IMR-90 (cell line): ENCODE measurements around the gene ITPR2. TPM values are rescaled to one million over a fixed set of nuclear protein-coding genes. Genes with fewer than 3 reads are reported as not detected.

Source experiments
- ATAC-seq: fragments of 200-7000 bp; cut with Tn5 transposase; 2 replicates; pipeline ENCODE4 v1.9.1; 2020; ENCODE audit warnings: low read depth, mild to moderate bottlenecking, moderate library complexity
- BruUV-seq: library from RNA; stranded (reverse); fragments of 400-500 nt; replicated peaks from 2 replicates; lab custom pipeline; 2021; lab: Mats Ljungman, UMichigan
- CTCF ChIA-PET: fragments of 300-600 bp; formaldehyde crosslinking; extraction: SDS; loops from one replicate; lab custom pipeline; 2021; ENCODE audit warnings: antibody characterized with exemption; lab: Yijun Ruan, JAX
- POLR2A ChIA-PET: fragments of 300-600 bp; sonication (Branson Sonifier 250); formaldehyde crosslinking; loops from one replicate; lab custom pipeline; 2022; ENCODE audit warnings: antibody characterized with exemption; ENCODE audit not compliant: unreplicated experiment; lab: Charles Lee
- DNase-seq: peaks from one replicate; pipeline ENCODE4 v3.0.0; 2013
- H2AFZ ChIP-seq: replicated peaks from 2 replicates; pipeline ENCODE3; 2013; ENCODE audit warnings: low read length, mild to moderate bottlenecking; ENCODE audit not compliant: poor library complexity
- H2AK5ac ChIP-seq: 2 replicates; pipeline ENCODE4 v1.6.1; 2013; ENCODE audit warnings: low read depth, low read length, inconsistent platforms
- H2AK9ac ChIP-seq: replicated peaks from 2 replicates; pipeline ENCODE3; 2013; ENCODE audit warnings: mild to moderate bottlenecking, low read depth, low read length, moderate library complexity; ENCODE audit not compliant: poor library complexity
- H2BK120ac ChIP-seq: 2 replicates; pipeline ENCODE4 v1.6.1; 2013; ENCODE audit warnings: low read depth, low read length, inconsistent platforms
- H2BK15ac ChIP-seq: 3 replicates; pipeline ENCODE4 v1.6.1; 2013; ENCODE audit warnings: low read depth, low read length, inconsistent platforms
- H2BK20ac ChIP-seq: 2 replicates; pipeline ENCODE4 v1.6.1; 2013; ENCODE audit warnings: low read depth, mild to moderate bottlenecking, inconsistent platforms, low read length, moderate library complexity
- H2BK5ac ChIP-seq: 2 replicates; pipeline ENCODE4 v1.6.1; 2013; ENCODE audit warnings: mild to moderate bottlenecking, low read depth, low read length, inconsistent platforms; ENCODE audit not compliant: poor library complexity, severe bottlenecking
- H3K14ac ChIP-seq: replicated peaks from 2 replicates; pipeline ENCODE4 v1.6.1; 2013; ENCODE audit warnings: low read depth, low read length, inconsistent platforms
- H3K18ac ChIP-seq: 2 replicates; pipeline ENCODE4 v1.6.1; 2013; ENCODE audit warnings: low read depth, low read length, control low read depth
- H3K23ac ChIP-seq: 2 replicates; pipeline ENCODE4 v1.6.1; 2013; ENCODE audit warnings: low read depth, low read length, inconsistent platforms
- H3K27ac ChIP-seq: 2 replicates; pipeline ENCODE4 v1.5.1; 2013; ENCODE audit warnings: mild to moderate bottlenecking, control low read depth, low read length; ENCODE audit not compliant: insufficient read depth
- H3K27me3 ChIP-seq: 2 replicates; pipeline ENCODE4 v1.6.1; 2013; ENCODE audit warnings: low read length; ENCODE audit not compliant: control insufficient read depth, insufficient read depth
- H3K36me3 ChIP-seq: 2 replicates; pipeline ENCODE4 v1.6.1; 2013; ENCODE audit warnings: low read length, mixed read lengths; ENCODE audit not compliant: control insufficient read depth, insufficient read depth
- H3K4ac ChIP-seq: 2 replicates; pipeline ENCODE4 v1.6.1; 2013; ENCODE audit warnings: low read depth, low read length, inconsistent platforms
- H3K4me1 ChIP-seq: 2 replicates; pipeline ENCODE4 v1.6.1; 2013; ENCODE audit warnings: low read length, mixed read lengths; ENCODE audit not compliant: control insufficient read depth, insufficient read depth
- H3K4me2 ChIP-seq: 2 replicates; pipeline ENCODE4 v1.6.1; 2013; ENCODE audit warnings: low read depth, mild to moderate bottlenecking, control low read depth, low read length, moderate library complexity
- H3K4me3 ChIP-seq: 2 replicates; pipeline ENCODE4 v1.5.1; 2013; ENCODE audit warnings: low read depth, mild to moderate bottlenecking, control low read depth, low read length, moderate library complexity; ENCODE audit not compliant: insufficient read depth
- H3K56ac ChIP-seq: 2 replicates; pipeline ENCODE4 v1.6.1; 2013; ENCODE audit warnings: low read length, inconsistent platforms; ENCODE audit not compliant: insufficient read depth; ENCODE audit errors: extremely low read depth
- H3K79me1 ChIP-seq, 2 experiments: 2 replicates each; pipeline ENCODE4 v1.6.1; 2013; ENCODE audit warnings: low read length in 2 of 2, inconsistent platforms in 1 of 2, low read depth in 1 of 2
- H3K9ac ChIP-seq: 2 replicates; pipeline ENCODE4 v1.6.1; 2013; ENCODE audit warnings: low read depth, low read length, control low read depth
- H3K9me1 ChIP-seq: 2 replicates; pipeline ENCODE4 v1.6.1; 2013; ENCODE audit warnings: low read length, inconsistent platforms; ENCODE audit not compliant: insufficient read depth
- H3K9me3 ChIP-seq: 2 replicates; pipeline ENCODE4 v1.6.1; 2013; ENCODE audit warnings: low read length; ENCODE audit not compliant: control insufficient read depth, insufficient read depth
- H4K20me1 ChIP-seq: 2 replicates; pipeline ENCODE4 v1.6.1; 2013; ENCODE audit warnings: low read length, inconsistent platforms; ENCODE audit not compliant: insufficient read depth
- H4K5ac ChIP-seq: 2 replicates; pipeline ENCODE4 v1.6.1; 2013; ENCODE audit warnings: mild to moderate bottlenecking, low read depth, low read length, control low read depth
- H4K8ac ChIP-seq, 2 experiments: 2 replicates each; pipeline ENCODE4 v1.6.1; 2013; ENCODE audit warnings: low read depth in 2 of 2, low read length in 2 of 2, control low read depth in 1 of 2, inconsistent platforms in 1 of 2
- H4K91ac ChIP-seq: 2 replicates; pipeline ENCODE4 v1.6.1; 2013; ENCODE audit warnings: low read depth, low read length, inconsistent platforms; ENCODE audit not compliant: insufficient read depth
- POLR2A ChIP-seq: IDR thresholded peaks from 2 replicates; pipeline ENCODE4 v1.6.1; 2012; ENCODE audit warnings: mild to moderate bottlenecking, low read depth, low read length
- WGBS, 2 experiments: methylation state at CpG; one replicate each; pipeline versions ENCODE4 v1.1.5 to v1.1.7; 2013; ENCODE audit warnings: missing lambda C conversion rate in 2 of 2; ENCODE audit not compliant: insufficient read length in 1 of 2; ENCODE audit errors: extremely low coverage in 2 of 2; 5-methylcytosine and 5-hydroxymethylcytosine counted together
- dilution Hi-C: fragments of 300-500 bp; cut with HindIII; formaldehyde crosslinking; loops from one replicate; pipeline ENCODE4 v1.14.3; 2018; ENCODE audit warnings: low sequenced_read_pairs; ENCODE audit not compliant: unreplicated experiment
- in situ Hi-C: fragments of 300-500 bp; cut with MboI; formaldehyde crosslinking; loops from 3 replicates; pipeline ENCODE4 v1.14.3; 2019; ENCODE audit warnings: low sequenced_read_pairs, inconsistent platforms, mixed read lengths
- intact Hi-C: fragments of 100-400 bp; cut with micrococcal nuclease; formaldehyde crosslinking; loops from 2 replicates; pipeline ENCODE4 v1.10.0; 2022
- polyA plus RNA-seq, 3 experiments: library from polyadenylated mRNA; depleted of rRNA; stranded (reverse); fragments of >200 nt; gene quantifications; 2 replicates each; pipeline ENCODE4 v1.2.3, GENCODE V29; 2012; ENCODE audit warnings: low replicate concordance in 1 of 3
- total RNA-seq: library from RNA; depleted of rRNA; stranded (reverse); fragments of >200 nt; gene quantifications from 2 replicates; pipeline ENCODE4 v1.2.3, GENCODE V29; 2012

ITPR2 gene
- total and polyA plus RNA-seq, 2 of the 4 experiments (the other 2 are of a cell fraction): 1.2 to 9.0 TPM

DNA sequence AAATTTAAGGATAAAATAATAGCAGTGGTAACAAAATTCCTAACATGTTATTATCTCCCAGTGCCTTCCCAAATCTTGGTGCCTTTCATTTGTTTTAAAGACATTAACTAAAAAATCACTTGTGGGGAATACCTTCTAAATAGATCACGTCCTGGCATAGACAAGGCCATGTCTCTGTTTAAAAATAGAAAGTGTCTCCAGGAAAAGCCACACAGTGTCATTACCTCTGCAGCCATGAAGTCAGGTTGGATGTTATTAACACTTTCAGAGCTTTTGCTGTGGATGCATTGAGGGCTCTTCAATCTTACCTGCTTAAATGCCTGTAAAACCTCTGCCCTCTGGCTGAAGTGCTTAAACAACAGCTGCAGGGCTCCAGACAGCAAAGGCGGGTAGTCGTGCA lies 211.1 kb downstream of the ITPR2 start:
- no peak for TF ChIP-seq POLR2A
- Histone ChIP-seq H4K20me1 (no peaks in the 10 kb centered on the region), H2AK5ac (no peak overlapping the region), H3K4me3 (no peak overlapping the region), H3K23ac (no peak overlapping the region), H3K56ac (no peak overlapping the region), H3K36me3 (no peaks in the 10 kb centered on the region), H4K5ac (no peak overlapping the region), H3K79me1 (no peaks in the 10 kb centered on the region), H2BK15ac (no peak overlapping the region), H3K4me2 (no peak overlapping the region), H2BK120ac (no peak overlapping the region), H2AFZ (no peak overlapping the region), H3K9me1 (no peaks in the 10 kb centered on the region), H2AK9ac (no peak overlapping the region), H3K18ac (no peak overlapping the region), H4K8ac (no peak overlapping the region), H2BK5ac (no peak overlapping the region), H4K91ac (no peak overlapping the region), H2BK20ac (no peak overlapping the region), H3K27ac (no peak overlapping the region), H3K9ac (no peak overlapping the region), H3K14ac (no peak overlapping the region), H3K9me3 (no peaks in the 10 kb centered on the region), H3K27me3 (no peaks in the 10 kb centered on the region), H3K4me1 (no peaks in the 10 kb centered on the region), H3K4ac (no peak overlapping the region)
- dilution Hi-C loops: no loop called here
- ChIA-PET POLR2A (no interaction called here), CTCF (no interaction called here)
- in situ Hi-C loops: no loop called here
- ATAC-seq (no peak), DNase-seq (no peak)
- intact Hi-C loops: no loop called here
- BruUV-seq: no TSS peak
- WGBS, 2 experiments: no CpG with 5 or more reads among the region's 3 CpGs
